DOHH2 (cell line): Measurements from ENCODE around the gene CACNA2D3.

Experiments used
- H3F3A ChIP-seq: fragments of 200-600 bp; sonication (generic), shearing (Covaris generic); 2 replicates; pipeline ENCODE4 v1.6.0; 2016; ENCODE audit warnings: antibody characterized with exemption, mild to moderate bottlenecking; ENCODE audit not compliant: control insufficient read depth, insufficient read depth
- H3K27ac ChIP-seq: fragments of 200-600 bp; sonication (generic); 2 replicates; pipeline ENCODE4 v1.5.1; 2014; ENCODE audit warnings: low read depth, mild to moderate bottlenecking, low read length, moderate library complexity
- H3K27me3 ChIP-seq: fragments of 200-600 bp; sonication (generic); 2 replicates; pipeline ENCODE4 v1.6.1; 2014; ENCODE audit warnings: mild to moderate bottlenecking, low read length, mixed read lengths; ENCODE audit not compliant: control insufficient read depth
- H3K36me3 ChIP-seq: fragments of 200-600 bp; sonication (generic); 2 replicates; pipeline ENCODE4 v1.6.1; 2014; ENCODE audit warnings: mild to moderate bottlenecking, low read length, moderate library complexity, mixed read lengths; ENCODE audit not compliant: control insufficient read depth
- H3K4me1 ChIP-seq: fragments of 200-600 bp; sonication (generic); 2 replicates; pipeline ENCODE4 v1.6.1; 2014; ENCODE audit warnings: mild to moderate bottlenecking, low read length, mixed read lengths; ENCODE audit not compliant: control insufficient read depth
- H3K4me2 ChIP-seq: fragments of 200-600 bp; sonication (generic); 2 replicates; pipeline ENCODE4 v1.6.0; 2014; ENCODE audit warnings: mild to moderate bottlenecking, low read length, moderate library complexity
- H3K4me3 ChIP-seq: fragments of 200-600 bp; sonication (generic); 2 replicates; pipeline ENCODE4 v1.5.1; 2014; ENCODE audit warnings: mild to moderate bottlenecking, low read length, mixed read lengths
- H3K79me2 ChIP-seq: fragments of 200-600 bp; sonication (generic); 2 replicates; pipeline ENCODE4 v1.6.1; 2014; ENCODE audit warnings: mild to moderate bottlenecking, low read length, mixed read lengths; ENCODE audit not compliant: control insufficient read depth
- H3K9me2 ChIP-seq: fragments of 200-600 bp; sonication (generic); replicated peaks from 2 replicates; pipeline ENCODE4 v1.6.1; 2014; ENCODE audit warnings: mild to moderate bottlenecking, low read length, mixed read lengths; ENCODE audit not compliant: control insufficient read depth
- H3K9me3 ChIP-seq: fragments of 200-600 bp; sonication (generic); 2 replicates; pipeline ENCODE4 v1.6.1; 2014; ENCODE audit warnings: antibody characterized with exemption, low read length, mixed read lengths; ENCODE audit not compliant: control insufficient read depth, insufficient read depth
- H4K20me1 ChIP-seq: fragments of 200-600 bp; sonication (generic); 2 replicates; pipeline ENCODE4 v1.6.0; 2014; ENCODE audit warnings: low read depth, mild to moderate bottlenecking, antibody characterized with exemption, low read length, moderate library complexity; ENCODE audit not compliant: control insufficient read depth, insufficient read depth
- CTCF ChIP-seq: fragments of 200-600 bp; sonication (generic); IDR thresholded peaks from one replicate; pipeline ENCODE4 v1.5.1; 2014; ENCODE audit warnings: antibody characterized with exemption, mild to moderate bottlenecking, low read depth, low read length; ENCODE audit not compliant: poor library complexity, severe bottlenecking
- EZH2phosphoT487 ChIP-seq: fragments of 200-600 bp; sonication (generic); IDR thresholded peaks from 2 replicates; pipeline ENCODE4 v1.6.1; 2017; ENCODE audit warnings: borderline replicate concordance, mild to moderate bottlenecking, antibody characterized with exemption, low read length, moderate library complexity, mixed read lengths

CACNA2D3 gene

DNA sequence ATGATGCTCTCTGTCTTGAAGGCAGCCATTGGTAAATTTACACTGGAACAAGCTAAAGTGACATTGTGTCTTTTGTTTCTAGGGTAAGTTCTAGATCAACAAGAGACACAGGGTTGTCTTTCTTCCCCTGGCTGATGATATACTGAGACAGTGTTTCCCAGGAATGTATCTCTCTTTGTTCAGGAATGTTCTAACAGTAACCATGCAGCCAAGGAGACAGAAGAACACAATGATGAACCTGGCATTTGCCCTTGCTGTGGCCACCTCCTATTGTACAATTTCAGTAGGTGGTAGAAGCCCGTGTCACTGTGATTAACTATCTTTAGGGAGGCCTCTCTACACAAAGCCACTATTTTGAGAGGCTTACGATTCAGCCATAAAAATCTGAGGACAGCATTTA lies 674.8 kb downstream of the CACNA2D3 start:
- TF ChIP-seq CTCF (no peak), EZH2phosphoT487 (no peak)
- Histone ChIP-seq H3K36me3 (no peaks in the 10 kb centered on the region), H4K20me1 (no peaks in the 10 kb centered on the region), H3F3A (no peaks in the 10 kb centered on the region), H3K9me2 (no peaks in the 10 kb centered on the region), H3K4me1 (no peaks in the 10 kb centered on the region), H3K27ac (no peak overlapping the region), H3K27me3 (no peaks in the 10 kb centered on the region), H3K4me2 (no peak overlapping the region), H3K79me2 (no peaks in the 10 kb centered on the region), H3K4me3 (no peak overlapping the region), H3K9me3 (no peaks in the 10 kb centered on the region)

DNA sequence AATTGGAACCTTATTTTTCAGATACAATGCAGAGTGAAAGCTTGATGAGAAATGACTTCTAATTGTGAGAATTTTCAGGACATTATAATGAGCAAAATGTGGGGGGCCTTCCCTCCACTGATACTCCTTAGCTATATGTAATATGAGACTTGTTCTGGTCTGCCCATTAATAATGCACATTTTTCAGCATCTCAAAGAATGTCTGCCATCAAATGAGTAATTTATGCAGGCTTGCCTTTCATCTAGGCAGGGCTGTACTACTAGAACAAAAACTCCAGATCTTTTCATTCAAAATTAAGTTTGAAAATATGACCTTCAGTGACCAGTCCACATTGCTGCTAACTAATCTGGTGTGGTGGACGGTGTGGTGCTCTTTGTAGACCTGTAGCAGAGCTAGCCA lies 678.1 kb downstream of the CACNA2D3 start:
- Histone ChIP-seq H3K4me2 (no peak overlapping the region), H3K9me3 (no peaks in the 10 kb centered on the region), H3F3A (no peaks in the 10 kb centered on the region), H3K4me1 (no peaks in the 10 kb centered on the region), H4K20me1 (no peaks in the 10 kb centered on the region), H3K36me3 (no peaks in the 10 kb centered on the region), H3K9me2 (no peaks in the 10 kb centered on the region), H3K79me2 (no peaks in the 10 kb centered on the region), H3K4me3 (no peak overlapping the region), H3K27ac (no peak overlapping the region), H3K27me3 (no peaks in the 10 kb centered on the region)
- TF ChIP-seq EZH2phosphoT487 (no peak), CTCF (no peak)

GRCh38 chr3:54801977-54802376 lies 679.6 kb downstream of the CACNA2D3 start:
- Histone ChIP-seq H3K4me3 (no peak overlapping the region), H3K36me3 (no peaks in the 10 kb centered on the region), H3K27me3 (no peaks in the 10 kb centered on the region), H4K20me1 (no peaks in the 10 kb centered on the region), H3F3A (no peaks in the 10 kb centered on the region), H3K9me3 (no peaks in the 10 kb centered on the region), H3K27ac (no peak overlapping the region), H3K4me1 (no peaks in the 10 kb centered on the region), H3K9me2 (no peaks in the 10 kb centered on the region), H3K79me2 (no peaks in the 10 kb centered on the region), H3K4me2 (no peak overlapping the region)
- TF ChIP-seq CTCF (no peak), EZH2phosphoT487 (no peak)

DNA sequence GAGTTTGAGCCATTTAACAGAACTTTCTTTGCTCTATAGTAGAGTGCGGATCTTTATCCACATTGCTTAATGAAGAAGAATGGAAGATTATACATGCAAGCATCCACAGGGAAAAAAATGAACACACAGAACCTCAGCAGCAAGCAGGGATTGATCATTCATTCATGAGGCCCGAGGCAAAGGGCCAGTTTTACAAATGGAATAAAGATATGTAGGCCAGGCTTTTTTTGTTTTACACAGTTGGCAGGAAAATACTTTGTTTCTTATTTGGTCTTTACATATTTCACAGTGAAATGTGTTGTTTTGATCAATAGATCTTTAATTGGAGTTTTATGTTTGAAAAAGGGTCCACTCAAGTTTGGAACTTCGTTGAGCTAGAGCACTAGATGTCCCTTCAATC lies 688.0 kb downstream of the CACNA2D3 start:
- Histone ChIP-seq H3K27me3 (no peaks in the 10 kb centered on the region), H3K9me2 (no peaks in the 10 kb centered on the region), H3K4me2 (no peak overlapping the region), H4K20me1 (no peaks in the 10 kb centered on the region), H3K36me3 (no peaks in the 10 kb centered on the region), H3K4me3 (no peak overlapping the region), H3K27ac (no peak overlapping the region), H3K4me1 (no peaks in the 10 kb centered on the region), H3K79me2 (no peaks in the 10 kb centered on the region), H3K9me3 (no peaks in the 10 kb centered on the region), H3F3A (no peaks in the 10 kb centered on the region)
- TF ChIP-seq CTCF (no peak), EZH2phosphoT487 (no peak)
